ENCODE data around the gene ZNF597.
A peak's percentile ranks its signal among the peaks of the same experiment; 100 is the strongest.
"Not testable (repeated sequence)": the region's sequence is repeated elsewhere in the genome, so short reads cannot be mapped to it uniquely, and the experiment has no call there.

ZNF597 gene

GRCh38 chr16:3480901-3481695 is 37.8 kb upstream of the ZNF597 start:
- Mint-ChIP-seq H3K9me3 (no peaks in the 10 kb centered on the region), H3K27me3 (no peaks in the 10 kb centered on the region), H3K4me1 (no peaks in the 10 kb centered on the region), H3K27ac (no peak overlapping the region), H3K4me3 (no peak overlapping the region), H3K36me3 (peaks cover 3% of the 10 kb centered on the region)

- peaks cover 3% of the 10 kb centered on the region for H3K36me3 Mint-ChIP-seq
- H3K27ac Mint-ChIP-seq: no peak overlapping the region
- no peak overlapping the region for H3K4me3 Mint-ChIP-seq
- no peaks in the 10 kb centered on the region for H3K9me3 Mint-ChIP-seq
- H3K27me3 Mint-ChIP-seq: no peaks in the 10 kb centered on the region
- H3K4me1 Mint-ChIP-seq: peaks cover 4% of the 10 kb centered on the region
Measured at GRCh38 chr16:3479654-3480216, 36.4 kb upstream of the ZNF597 start.

GRCh38 chr16:3478242-3478925 is 35.1 kb upstream of the ZNF597 start:
- H3K4me3 Mint-ChIP-seq: no peak overlapping the region
- H3K36me3 Mint-ChIP-seq: peaks cover 3% of the 10 kb centered on the region
- H3K9me3 Mint-ChIP-seq: no peaks in the 10 kb centered on the region
- no peaks in the 10 kb centered on the region for H3K27me3 Mint-ChIP-seq
- H3K27ac Mint-ChIP-seq: no peak overlapping the region
- peaks cover 6% of the 10 kb centered on the region for H3K4me1 Mint-ChIP-seq

GRCh38 chr16:3476409-3476808 is 33.1 kb upstream of the ZNF597 start:
- Mint-ChIP-seq H3K36me3 (peaks cover 4% of the 10 kb centered on the region), H3K27ac (no peak overlapping the region)

GRCh38 chr16:3475604-3476375 is 32.5 kb upstream of the ZNF597 start:
- H3K4me1 Mint-ChIP-seq: peaks cover 21% of the 10 kb centered on the region
- no peak overlapping the region for H3K27ac Mint-ChIP-seq
- no peak overlapping the region for H3K4me3 Mint-ChIP-seq
- H3K36me3 Mint-ChIP-seq: peaks cover 4% of the 10 kb centered on the region
- no peaks in the 10 kb centered on the region for H3K27me3 Mint-ChIP-seq
- no peaks in the 10 kb centered on the region for H3K9me3 Mint-ChIP-seq

More at GRCh38 chr16:3476409-3476808, 33.1 kb upstream of the ZNF597 start:
- Mint-ChIP-seq H3K4me3 (no peak overlapping the region), H3K4me1 (peaks cover 19% of the 10 kb centered on the region), H3K9me3 (no peaks in the 10 kb centered on the region), H3K27me3 (no peaks in the 10 kb centered on the region)

- not testable (repeated sequence) for H3K27ac Mint-ChIP-seq, H3K36me3 Mint-ChIP-seq, H3K27me3 Mint-ChIP-seq, H3K4me3 Mint-ChIP-seq, H3K9me3 Mint-ChIP-seq
- peaks cover 25% of the 10 kb centered on the region for H3K4me1 Mint-ChIP-seq
Measured at GRCh38 chr16:3474870-3475269, 31.6 kb upstream of the ZNF597 start.

- no peaks in the 10 kb centered on the region for H3K9me3 Mint-ChIP-seq
- no peak overlapping the region for H3K27ac Mint-ChIP-seq
- H3K36me3 Mint-ChIP-seq: peaks cover 4% of the 10 kb centered on the region
- no peaks in the 10 kb centered on the region for H3K27me3 Mint-ChIP-seq
- H3K4me3 Mint-ChIP-seq: no peak overlapping the region
- H3K4me1 Mint-ChIP-seq: peaks cover 31% of the 10 kb centered on the region
Measured at GRCh38 chr16:3474136-3474779, 31.0 kb upstream of the ZNF597 start.

GRCh38 chr16:3473596-3473943 is 30.3 kb upstream of the ZNF597 start:
- H3K9me3 Mint-ChIP-seq, H3K27ac Mint-ChIP-seq, H3K36me3 Mint-ChIP-seq, H3K4me3 Mint-ChIP-seq, H3K27me3 Mint-ChIP-seq: not testable (repeated sequence)
- peaks cover 34% of the 10 kb centered on the region for H3K4me1 Mint-ChIP-seq

GRCh38 chr16:3472878-3473595 is 29.7 kb upstream of the ZNF597 start:
- H3K27me3 Mint-ChIP-seq: no peaks in the 10 kb centered on the region
- no peak overlapping the region for H3K4me3 Mint-ChIP-seq
- peaks cover 38% of the 10 kb centered on the region for H3K4me1 Mint-ChIP-seq
- H3K27ac Mint-ChIP-seq: peak overlapping the region; percentile 59
- H3K36me3 Mint-ChIP-seq: peaks cover 4% of the 10 kb centered on the region
- H3K9me3 Mint-ChIP-seq: no peaks in the 10 kb centered on the region

GRCh38 chr16:3471518-3472176 is 28.3 kb upstream of the ZNF597 start:
- Mint-ChIP-seq H3K27me3 (no peaks in the 10 kb centered on the region), H3K4me1 (peaks cover 52% of the 10 kb centered on the region)

GRCh38 chr16:3470723-3471122 is 27.4 kb upstream of the ZNF597 start:
- H3K4me1 Mint-ChIP-seq: peaks cover 59% of the 10 kb centered on the region
- H3K36me3 Mint-ChIP-seq: peaks cover 8% of the 10 kb centered on the region
- H3K27ac Mint-ChIP-seq: peak overlapping the region; percentile 70

More at GRCh38 chr16:3471518-3472176, 28.3 kb upstream of the ZNF597 start:
- no peak overlapping the region for H3K27ac Mint-ChIP-seq
- no peaks in the 10 kb centered on the region for H3K9me3 Mint-ChIP-seq
- peaks cover 5% of the 10 kb centered on the region for H3K36me3 Mint-ChIP-seq
- H3K4me3 Mint-ChIP-seq: no peak overlapping the region

GRCh38 chr16:3469736-3470135 is 26.4 kb upstream of the ZNF597 start:
- Mint-ChIP-seq H3K27ac (no peak overlapping the region), H3K4me1 (peaks cover 61% of the 10 kb centered on the region), H3K4me3 (no peak overlapping the region), H3K9me3 (no peaks in the 10 kb centered on the region), H3K27me3 (no peaks in the 10 kb centered on the region), H3K36me3 (peaks cover 8% of the 10 kb centered on the region)

More at GRCh38 chr16:3470723-3471122, 27.4 kb upstream of the ZNF597 start:
- H3K4me3 Mint-ChIP-seq: no peak overlapping the region
- H3K9me3 Mint-ChIP-seq: no peaks in the 10 kb centered on the region
- no peaks in the 10 kb centered on the region for H3K27me3 Mint-ChIP-seq

- peaks cover 73% of the 10 kb centered on the region for H3K4me1 Mint-ChIP-seq
- no peaks in the 10 kb centered on the region for H3K27me3 Mint-ChIP-seq
- no peak overlapping the region for H3K4me3 Mint-ChIP-seq
- H3K36me3 Mint-ChIP-seq: peaks cover 8% of the 10 kb centered on the region
- no peak overlapping the region for H3K27ac Mint-ChIP-seq
- H3K9me3 Mint-ChIP-seq: no peaks in the 10 kb centered on the region
Measured at GRCh38 chr16:3468501-3468900, 25.2 kb upstream of the ZNF597 start.

- Mint-ChIP-seq H3K9me3 (no peaks in the 10 kb centered on the region), H3K27ac (no peak overlapping the region), H3K4me1 (peaks cover 68% of the 10 kb centered on the region), H3K4me3 (no peak overlapping the region), H3K36me3 (peaks cover 7% of the 10 kb centered on the region), H3K27me3 (no peaks in the 10 kb centered on the region)
Measured at GRCh38 chr16:3467921-3468320, 24.6 kb upstream of the ZNF597 start.

All from activated naive CD4-positive, alpha-beta T cell treated with anti-CD3 and anti-CD28 coated beads, Interleukin-2, amount 50 U/mL, for 24 hours (primary cell).